ENCODE results near the gene UGGT2.

Gene UGGT2

DNA sequence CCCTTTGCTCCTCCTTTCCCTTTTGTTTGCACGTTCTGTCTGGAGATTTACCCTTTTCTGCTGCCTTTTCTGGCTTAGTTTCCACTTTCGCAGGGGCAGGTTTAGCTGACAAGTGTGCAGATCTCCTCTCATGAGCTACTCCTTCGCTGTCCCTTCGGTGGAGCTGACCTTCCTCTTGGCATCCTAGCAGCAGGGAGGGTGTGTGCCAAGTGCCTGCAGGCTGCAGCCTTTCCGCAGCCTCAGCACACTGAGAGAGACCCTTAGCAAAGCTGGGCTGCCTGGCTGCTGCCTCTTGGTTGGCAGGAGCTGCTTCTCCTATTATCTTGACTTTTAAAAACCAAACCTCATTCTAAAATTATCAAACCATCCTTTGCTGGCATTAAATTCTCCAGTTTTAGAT, 243.8 kb downstream of the UGGT2 start:
- TF ChIP-seq, protein P1, sequence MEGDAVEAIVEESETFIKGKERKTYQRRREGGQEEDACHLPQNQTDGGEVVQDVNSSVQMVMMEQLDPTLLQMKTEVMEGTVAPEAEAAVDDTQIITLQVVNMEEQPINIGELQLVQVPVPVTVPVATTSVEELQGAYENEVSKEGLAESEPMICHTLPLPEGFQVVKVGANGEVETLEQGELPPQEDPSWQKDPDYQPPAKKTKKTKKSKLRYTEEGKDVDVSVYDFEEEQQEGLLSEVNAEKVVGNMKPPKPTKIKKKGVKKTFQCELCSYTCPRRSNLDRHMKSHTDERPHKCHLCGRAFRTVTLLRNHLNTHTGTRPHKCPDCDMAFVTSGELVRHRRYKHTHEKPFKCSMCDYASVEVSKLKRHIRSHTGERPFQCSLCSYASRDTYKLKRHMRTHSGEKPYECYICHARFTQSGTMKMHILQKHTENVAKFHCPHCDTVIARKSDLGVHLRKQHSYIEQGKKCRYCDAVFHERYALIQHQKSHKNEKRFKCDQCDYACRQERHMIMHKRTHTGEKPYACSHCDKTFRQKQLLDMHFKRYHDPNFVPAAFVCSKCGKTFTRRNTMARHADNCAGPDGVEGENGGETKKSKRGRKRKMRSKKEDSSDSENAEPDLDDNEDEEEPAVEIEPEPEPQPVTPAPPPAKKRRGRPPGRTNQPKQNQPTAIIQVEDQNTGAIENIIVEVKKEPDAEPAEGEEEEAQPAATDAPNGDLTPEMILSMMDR (conservative IDR thresholded peaks at IDR 0.05) = no peak
- H3K27ac ChIP-seq = no peak overlapping the region

DNA sequence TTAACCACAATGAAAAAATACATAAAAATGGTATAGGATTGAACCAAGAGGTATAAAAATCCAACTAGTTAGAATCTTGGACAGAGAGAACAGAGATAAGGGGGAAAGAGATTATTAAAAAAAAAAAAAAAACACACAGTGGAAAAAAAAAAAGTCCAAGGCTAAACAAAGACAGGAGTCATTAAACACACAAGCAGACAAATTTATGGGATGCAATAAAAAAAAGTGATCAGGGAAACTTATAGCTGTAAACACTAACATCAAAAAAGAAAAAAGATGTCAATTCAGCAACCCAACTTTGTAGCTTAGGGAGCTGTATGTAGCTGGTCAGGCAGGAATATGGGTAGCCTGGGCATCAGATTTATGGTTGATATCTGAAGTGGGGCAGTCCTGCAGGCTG, 247.3 kb downstream of the UGGT2 start:
- no peak overlapping the region for H3K27ac ChIP-seq
- TF ChIP-seq, protein P1 (conservative IDR thresholded peaks at IDR 0.05) = no peak

DNA sequence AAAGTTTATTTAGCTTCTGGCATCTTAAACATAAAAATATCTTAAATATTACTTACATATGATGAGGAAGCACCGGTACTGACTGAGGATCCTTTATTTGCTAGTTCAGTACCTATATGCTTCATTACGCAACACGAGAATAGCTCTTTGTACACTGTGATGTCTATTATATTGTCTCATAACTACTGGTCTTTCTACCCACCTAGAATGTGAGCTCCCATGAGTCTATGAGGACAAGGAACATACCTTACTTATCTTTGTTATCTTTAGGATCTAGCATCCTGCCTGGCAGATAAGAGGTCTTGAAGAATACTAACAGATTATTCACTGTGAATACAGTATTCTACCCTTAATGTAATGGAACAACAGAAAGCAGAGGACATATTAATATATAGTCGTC, 251.4 kb downstream of the UGGT2 start:
- no peak overlapping the region for H3K27ac ChIP-seq
- TF ChIP-seq, protein P1 (conservative IDR thresholded peaks at IDR 0.05) = no peak

DNA sequence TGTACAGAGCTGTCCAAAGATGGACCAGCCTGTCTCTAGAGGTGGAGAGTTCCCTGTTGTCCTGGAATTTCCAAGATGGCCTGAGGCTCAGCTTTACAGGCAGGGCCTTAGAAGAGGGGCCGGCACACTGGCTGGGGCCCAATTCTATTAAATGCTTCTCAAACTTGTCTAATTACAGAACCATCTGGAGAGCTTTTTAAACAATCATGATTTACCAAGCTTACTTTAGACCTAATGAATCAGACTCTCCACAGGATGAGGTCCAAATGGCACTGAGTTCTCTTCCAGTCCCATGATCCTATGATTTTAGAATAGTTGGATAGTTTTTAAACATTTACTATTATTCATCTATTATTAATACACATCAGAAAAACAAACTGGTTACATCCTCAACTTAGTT, 252.8 kb downstream of the UGGT2 start:
- TF ChIP-seq, protein P1 (conservative IDR thresholded peaks at IDR 0.05) = no peak
- H3K27ac ChIP-seq = no peak overlapping the region

DNA sequence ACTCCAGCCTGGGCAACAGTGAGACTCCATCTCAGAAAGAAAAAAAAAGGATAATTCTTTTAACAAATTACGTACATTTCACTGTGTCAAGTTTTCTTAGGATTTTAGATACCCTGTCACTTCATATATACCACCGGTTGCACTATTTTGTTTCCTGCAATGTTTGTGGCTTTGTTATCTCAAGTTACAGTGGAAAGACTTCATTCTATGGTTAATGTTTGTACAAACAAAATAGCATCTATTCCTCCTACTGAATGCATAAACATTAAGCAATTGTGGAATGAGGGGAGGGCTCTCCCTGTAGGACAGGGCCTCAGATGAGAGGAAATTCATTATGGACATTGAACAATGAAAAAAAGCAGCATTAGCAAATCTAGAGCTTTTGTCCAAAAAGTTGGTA, 256.2 kb downstream of the UGGT2 start:
- H3K27ac ChIP-seq = no peak overlapping the region
- TF ChIP-seq, protein P1 (conservative IDR thresholded peaks at IDR 0.05) = no peak

DNA sequence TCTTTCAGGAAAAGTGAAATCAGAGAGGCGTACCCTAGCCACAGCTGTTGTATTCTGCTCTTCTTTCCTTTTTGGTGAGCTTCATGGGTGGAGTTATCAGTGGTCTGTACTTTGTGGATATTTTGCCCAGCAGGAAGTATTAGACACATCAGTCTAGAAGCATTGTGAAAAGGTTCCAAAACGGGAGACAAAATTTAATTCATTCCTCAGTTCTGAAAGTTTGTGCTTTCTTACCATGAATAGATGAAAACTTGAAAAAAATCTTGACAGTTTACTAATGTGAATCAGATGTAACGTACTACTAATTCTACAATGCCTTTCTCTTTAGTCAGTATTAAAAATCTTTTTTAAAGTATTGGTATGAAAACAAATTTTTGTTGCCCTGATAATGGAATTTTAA, 259.4 kb downstream of the UGGT2 start:
- TF ChIP-seq, protein P1 (conservative IDR thresholded peaks at IDR 0.05) = no peak
- no peak overlapping the region for H3K27ac ChIP-seq

DNA sequence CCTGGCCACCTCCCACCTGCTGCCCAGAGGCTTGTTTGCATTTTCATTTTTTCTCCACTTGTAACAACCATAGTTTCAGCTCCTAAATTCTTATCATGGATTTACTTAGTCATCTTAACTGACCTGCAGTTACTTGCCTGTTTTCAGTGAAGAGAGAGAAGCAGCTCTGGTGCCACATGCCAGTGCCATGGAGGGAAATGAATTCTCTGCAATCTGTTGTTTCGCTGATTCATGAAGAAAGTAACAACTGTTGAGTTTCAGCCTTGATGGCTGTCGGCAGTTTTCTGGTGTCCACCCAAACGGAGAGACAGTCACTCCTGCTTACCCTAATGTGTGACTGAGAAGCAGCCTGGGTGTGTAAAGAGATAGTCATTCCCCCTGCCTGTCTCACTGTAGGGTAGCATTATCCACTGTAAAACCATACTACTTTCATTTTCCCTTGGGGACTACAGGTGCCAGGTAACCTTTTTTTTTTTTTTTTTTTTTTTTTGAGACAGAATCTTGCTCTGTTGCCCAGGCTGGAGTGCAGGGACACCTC, 260.1 kb downstream of the UGGT2 start:
- no peak overlapping the region for H3K27ac ChIP-seq
- TF ChIP-seq, protein P1 (conservative IDR thresholded peaks at IDR 0.05) = no peak
